NCI-H345 treated with DMSO at 0.1 percent for 48 hours (cell line): Measurements from ENCODE around the gene GCNT2.
"Not testable (repeated sequence)": the region's sequence is repeated elsewhere in the genome, so short reads cannot be mapped to it uniquely, and the experiment has no call there.

Experiments used
- DNase-seq: peaks from one replicate; lab custom pipeline; 2025; ENCODE audit not compliant: unreplicated experiment; lab: John Stamatoyannopoulos, UW

GCNT2 gene

GRCh38 chr6:10655508-10656055, 134.4 kb downstream of the GCNT2 start:
- DNase-seq, result no peak

GRCh38 chr6:10658910-10659698, 138.0 kb downstream of the GCNT2 start:
- DNase-seq, result no peak

GRCh38 chr6:10659699-10660348, 138.7 kb downstream of the GCNT2 start:
- DNase-seq, result no peak

GRCh38 chr6:10660431-10661191, 139.5 kb downstream of the GCNT2 start:
- DNase-seq, result not testable (repeated sequence)

GRCh38 chr6:10662207-10662606, 141.1 kb downstream of the GCNT2 start:
- DNase-seq, result no peak

- DNase-seq, result no peak
Observed at GRCh38 chr6:10662742-10663141, 141.6 kb downstream of the GCNT2 start.

GRCh38 chr6:10665595-10665994, 144.4 kb downstream of the GCNT2 start:
- not testable (repeated sequence) for DNase-seq

GRCh38 chr6:10668126-10668917, 147.2 kb downstream of the GCNT2 start:
- no peak for DNase-seq

- DNase-seq, result no peak
Observed at GRCh38 chr6:10676403-10676802, 155.3 kb downstream of the GCNT2 start.

GRCh38 chr6:10678456-10678855, 157.3 kb downstream of the GCNT2 start:
- DNase-seq, result no peak
